HEK293T (cell line): ENCODE measurements around the gene ADM5.

Source experiments
- ARNT ChIP-seq: fragments of 450-650 bp; IDR thresholded peaks from 2 replicates; pipeline ENCODE4 v1.6.1; 2017; ENCODE audit warnings: mild to moderate bottlenecking
- BHLHE40 ChIP-seq: fragments of 450-650 bp; IDR thresholded peaks from 2 replicates; pipeline ENCODE4 v1.6.1; 2016; ENCODE audit warnings: mild to moderate bottlenecking, moderate library complexity, borderline replicate concordance
- CTBP1 ChIP-seq: fragments of 450-650 bp; IDR thresholded peaks from 2 replicates; pipeline ENCODE4 v1.6.1; 2016; ENCODE audit warnings: borderline replicate concordance
- FOXA1 ChIP-seq: fragments of 450-650 bp; IDR thresholded peaks from 2 replicates; pipeline ENCODE4 v1.6.1; 2016; ENCODE audit warnings: mild to moderate bottlenecking
- FOXK2 ChIP-seq: fragments of 450-650 bp; IDR thresholded peaks from 2 replicates; pipeline ENCODE4 v1.6.1; 2016; ENCODE audit warnings: mild to moderate bottlenecking
- FOXM1 ChIP-seq: fragments of 450-650 bp; IDR thresholded peaks from 2 replicates; pipeline ENCODE4 v1.6.1; 2017; ENCODE audit warnings: mild to moderate bottlenecking, borderline replicate concordance
- HDGF ChIP-seq: fragments of 450-650 bp; IDR thresholded peaks from 2 replicates; pipeline ENCODE4 v1.6.1; 2017; ENCODE audit warnings: antibody characterized with exemption, borderline replicate concordance
- LEF1 ChIP-seq: fragments of 450-650 bp; IDR thresholded peaks from 2 replicates; pipeline ENCODE4 v1.6.1; 2017; ENCODE audit warnings: mild to moderate bottlenecking, borderline replicate concordance
- SP1 ChIP-seq: fragments of 450-650 bp; IDR thresholded peaks from 2 replicates; pipeline ENCODE4 v1.6.1; 2017
- SUZ12 ChIP-seq: fragments of 450-650 bp; IDR thresholded peaks from 2 replicates; pipeline ENCODE4 v1.6.1; 2016; ENCODE audit warnings: mild to moderate bottlenecking

DNA sequence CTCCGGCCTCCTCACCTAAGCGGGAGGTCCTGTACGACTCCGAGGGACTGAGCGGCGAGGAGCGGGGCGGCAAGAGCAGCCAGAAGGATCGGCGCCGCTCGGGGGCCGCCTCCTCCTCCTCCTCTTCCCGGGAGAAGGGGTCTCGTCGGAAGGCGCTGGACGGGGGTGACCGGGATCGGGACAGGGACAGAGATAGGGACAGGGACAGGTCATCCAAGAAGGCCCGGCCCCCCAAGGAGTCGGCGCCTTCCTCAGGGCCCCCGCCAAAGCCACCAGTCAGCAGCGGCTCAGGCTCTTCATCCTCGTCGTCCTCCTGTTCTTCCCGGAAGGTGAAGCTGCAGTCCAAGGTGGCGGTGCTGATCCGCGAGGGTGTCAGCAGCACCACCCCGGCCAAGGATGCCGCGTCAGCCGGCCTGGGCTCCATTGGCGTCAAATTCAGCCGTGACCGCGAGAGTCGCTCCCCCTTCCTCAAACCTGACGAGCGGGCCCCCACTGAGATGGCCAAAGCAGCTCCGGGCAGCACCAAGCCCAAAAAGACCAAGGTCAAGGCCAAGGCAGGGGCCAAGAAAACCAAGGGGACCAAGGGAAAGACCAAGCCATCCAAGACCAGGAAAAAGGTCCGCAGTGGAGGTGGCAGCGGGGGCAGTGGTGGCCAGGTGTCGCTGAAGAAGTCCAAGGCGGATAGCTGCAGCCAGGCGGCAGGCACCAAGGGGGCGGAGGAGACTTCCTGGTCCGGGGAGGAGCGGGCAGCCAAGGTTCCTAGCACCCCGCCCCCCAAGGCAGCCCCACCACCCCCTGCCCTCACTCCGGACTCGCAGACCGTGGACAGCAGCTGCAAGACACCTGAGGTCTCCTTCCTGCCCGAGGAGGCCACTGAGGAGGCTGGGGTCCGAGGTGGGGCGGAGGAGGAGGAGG is 36.6 kb upstream of the ADM5 start:
- no peak for TF ChIP-seq SUZ12
- no peak for TF ChIP-seq SP1
- TF ChIP-seq BHLHE40, result no peak
- no peak for TF ChIP-seq CTBP1
- no peak for TF ChIP-seq HDGF
- TF ChIP-seq ARNT, result no peak
- TF ChIP-seq FOXA1, result no peak
- TF ChIP-seq LEF1, result no peak
- no peak for TF ChIP-seq FOXM1
- no peak for TF ChIP-seq FOXK2
